Dedifferentiated amniotic fluid mesenchymal stem cell (primary cell): ENCODE measurements around the gene RITA1.

Experiments
- DNase-seq: peaks from one replicate; pipeline ENCODE4 v3.0.0-alpha.2; 2016; ENCODE audit errors: extremely low spot score

RITA1 gene

DNA sequence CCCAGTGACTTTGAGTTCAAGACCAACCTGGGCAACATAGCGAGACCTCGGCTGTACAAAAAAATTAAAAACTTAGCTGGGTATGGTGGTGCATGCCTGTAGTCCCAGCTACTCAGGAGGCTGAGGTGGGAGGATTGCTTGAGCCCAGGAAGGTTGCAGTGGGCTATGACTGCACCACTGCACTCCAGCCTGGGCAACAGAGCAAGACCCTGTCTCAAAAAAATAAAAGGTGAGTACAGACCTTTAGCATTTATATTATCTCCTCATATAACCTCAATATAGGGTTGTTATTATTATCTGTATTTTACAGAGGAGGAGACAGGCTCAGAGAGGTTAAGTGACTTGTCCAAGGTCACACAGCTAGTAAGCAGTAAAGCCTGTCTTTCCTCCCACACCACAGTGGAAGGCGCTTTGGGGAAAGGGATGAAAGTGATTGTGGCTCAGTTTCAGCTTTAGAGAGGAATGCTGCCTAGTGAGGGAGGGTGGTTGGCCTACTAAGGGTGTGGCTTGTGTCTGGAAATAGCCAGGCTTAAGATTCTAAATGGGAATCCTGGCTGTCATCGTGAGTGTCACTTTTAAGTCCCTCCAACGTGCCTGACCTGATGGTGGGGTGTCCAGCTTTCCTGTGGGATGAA, 43.0 kb downstream of the RITA1 start:
- DNase-seq: no peak

DNA sequence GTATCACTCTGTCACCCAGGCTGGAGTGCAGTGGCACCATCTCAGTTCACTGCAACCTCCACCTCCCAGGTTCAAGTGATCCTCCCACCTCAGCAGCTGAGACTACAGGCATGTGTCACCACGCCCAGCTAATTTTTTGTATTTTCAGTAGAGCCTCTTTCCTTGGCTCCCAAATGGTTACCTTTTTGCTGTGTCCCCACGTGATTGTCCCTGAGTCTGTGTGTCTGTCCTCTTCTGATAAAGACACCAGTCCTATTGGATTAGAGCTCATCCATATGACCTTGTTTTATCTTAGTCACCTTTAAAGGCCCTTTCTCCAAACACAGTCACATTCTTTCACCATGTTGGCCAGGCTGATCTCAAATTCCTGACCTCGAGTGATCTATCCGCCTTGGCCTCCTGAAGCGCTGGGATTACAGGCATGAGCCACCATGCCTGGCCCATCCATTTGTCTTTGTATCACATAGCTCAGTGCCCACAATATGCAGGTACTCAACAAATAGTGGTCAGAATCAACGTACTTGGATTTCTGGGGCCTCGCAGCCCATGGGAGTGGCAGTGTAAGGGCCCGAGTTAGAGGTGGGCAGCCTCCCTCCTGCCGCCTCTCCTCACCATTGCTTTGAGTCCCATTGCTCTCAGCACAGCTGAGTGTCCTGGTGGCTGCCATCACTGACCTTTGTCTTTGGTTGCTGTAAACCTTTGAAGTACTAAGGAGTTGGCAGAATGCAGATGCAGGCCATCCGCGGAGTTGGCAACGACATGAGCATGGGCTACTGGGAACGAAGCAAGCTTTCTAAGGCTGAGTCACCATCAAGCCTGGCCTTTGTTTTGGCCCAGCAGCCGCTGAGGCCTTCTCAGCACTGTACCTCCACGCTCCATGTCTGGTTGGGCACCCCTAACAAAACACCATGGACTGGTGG, 45.1 kb downstream of the RITA1 start:
- DNase-seq: no peak

DNA sequence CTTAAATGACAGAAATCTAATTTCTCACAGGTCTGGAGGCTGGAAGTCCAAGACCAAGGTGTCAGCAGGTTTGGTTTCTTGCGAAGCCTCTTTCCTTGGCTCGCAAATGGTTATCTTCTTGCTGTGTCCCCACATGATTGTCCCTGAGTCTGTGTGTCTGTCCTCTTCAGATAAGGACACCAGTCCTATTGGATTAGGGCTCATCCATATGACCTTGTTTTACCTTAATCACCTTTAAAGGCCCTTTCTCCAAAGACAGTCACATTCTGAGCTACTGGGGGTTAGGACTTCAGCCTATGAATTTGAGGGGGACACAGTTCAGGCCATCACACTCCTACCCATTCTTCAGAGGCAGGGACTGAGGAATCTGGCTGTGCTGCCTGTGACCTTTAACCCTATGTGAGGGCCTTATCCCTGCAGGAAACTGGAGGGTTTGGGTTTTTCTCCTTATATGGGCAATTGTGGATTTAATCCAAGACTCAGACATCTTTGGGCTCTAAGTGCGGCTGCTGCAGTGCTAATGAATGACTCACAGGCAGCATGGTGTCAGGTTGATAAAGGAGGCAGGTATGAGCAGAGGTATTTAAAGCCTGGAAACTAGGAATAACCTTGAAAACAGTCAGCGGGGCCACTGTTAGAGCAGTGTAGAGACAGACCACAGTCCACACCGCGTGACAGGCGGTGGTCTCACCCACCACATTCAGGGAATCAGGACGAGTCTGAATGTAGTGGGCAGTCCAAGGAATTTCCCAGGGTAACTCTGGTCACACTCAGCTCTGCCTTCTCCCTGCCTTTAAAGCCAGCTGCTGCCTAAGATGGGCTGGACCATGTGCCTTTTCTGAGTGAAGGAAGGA, 45.9 kb downstream of the RITA1 start:
- DNase-seq: no peak

DNA sequence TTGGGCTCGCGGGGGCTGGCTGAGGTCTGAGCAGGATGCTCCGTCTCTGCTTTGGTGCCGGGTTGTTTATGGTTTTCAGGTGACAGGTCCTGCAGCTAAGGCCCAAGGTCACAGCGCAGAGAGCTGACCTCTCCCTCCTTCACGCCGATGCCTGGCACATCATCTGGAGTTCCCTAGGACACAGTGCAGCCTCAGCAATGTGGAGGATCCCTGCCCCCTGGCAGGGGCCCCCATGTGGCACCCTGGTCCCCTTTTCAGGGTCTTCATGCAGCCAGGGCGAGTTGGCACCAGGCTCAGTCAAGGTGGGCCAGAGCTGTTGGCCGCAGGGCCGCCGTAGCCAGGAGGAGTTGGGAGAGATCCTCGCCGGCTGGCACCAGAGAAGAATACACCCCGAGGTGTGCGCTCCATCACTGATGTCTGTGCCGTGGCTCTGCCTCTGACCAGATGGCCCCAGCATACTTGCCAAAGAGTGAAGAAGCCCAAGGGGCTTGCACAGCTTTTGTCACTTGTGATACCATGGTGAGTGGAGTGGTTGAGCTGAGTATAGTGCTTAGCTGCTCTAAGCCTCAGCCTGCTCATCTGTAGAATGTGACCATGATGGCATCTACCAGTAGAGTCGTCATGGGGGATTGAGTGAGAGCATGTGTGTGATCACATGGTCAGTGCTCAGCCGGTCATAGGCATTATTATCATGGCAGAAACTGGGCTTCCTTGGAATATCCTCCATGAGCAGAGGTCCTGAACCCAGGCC, 46.7 kb downstream of the RITA1 start:
- no peak for DNase-seq

DNA sequence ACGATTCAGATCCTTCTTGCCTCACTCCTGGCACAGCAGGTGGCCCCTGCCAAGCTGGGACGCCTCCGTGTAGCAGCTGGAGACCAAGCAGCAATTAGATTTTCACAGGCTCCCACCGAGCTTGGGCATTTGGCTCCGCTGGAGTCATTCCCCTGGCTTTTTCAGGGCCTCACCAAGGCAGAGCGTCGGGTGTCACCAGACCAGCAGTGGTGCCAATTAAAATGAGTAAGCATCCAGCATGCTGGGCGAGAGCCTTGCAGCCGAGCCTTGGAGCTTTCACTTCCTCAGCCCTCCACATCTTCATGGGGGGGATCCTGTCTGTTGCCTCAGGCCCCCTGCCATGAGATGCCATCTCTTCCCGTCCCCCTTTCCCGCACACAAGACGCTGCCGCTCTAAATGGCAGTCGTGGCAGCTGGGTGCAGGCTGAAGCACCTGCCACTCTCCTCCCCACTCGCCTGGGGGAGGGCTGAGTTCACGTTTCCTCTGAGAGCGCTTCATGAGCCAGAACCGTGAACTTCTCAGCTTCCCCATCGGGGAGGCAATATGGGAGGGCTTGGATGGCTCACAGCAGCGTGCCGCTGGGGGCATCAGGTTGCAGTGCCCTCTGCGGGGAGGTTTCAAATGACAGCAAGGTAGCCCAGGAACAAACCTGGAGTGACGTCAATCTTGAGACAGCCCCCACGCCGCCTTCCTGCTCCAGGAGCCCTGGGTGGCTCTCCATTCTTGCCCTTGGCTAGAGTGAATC, 47.5 kb downstream of the RITA1 start:
- DNase-seq: no peak

DNA sequence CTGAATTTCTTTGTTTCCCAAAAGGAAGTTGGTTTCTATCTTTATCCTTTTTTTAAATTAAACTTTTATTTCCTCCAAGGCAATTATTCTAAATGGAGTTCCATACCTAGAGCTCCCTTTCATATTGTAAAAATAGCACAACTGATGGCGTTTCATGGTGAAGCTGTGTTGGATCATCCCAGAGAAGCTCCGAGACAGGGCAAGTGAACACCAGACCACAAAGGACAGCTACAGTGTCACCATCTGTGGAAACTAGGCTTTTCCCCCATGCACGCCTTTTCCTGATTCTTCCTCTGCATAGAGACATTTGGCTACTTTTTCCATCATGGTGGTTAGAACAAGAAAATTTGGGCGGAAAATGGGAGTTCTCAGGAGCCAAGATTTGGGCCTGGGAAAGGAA, 48.4 kb downstream of the RITA1 start:
- no peak for DNase-seq

DNA sequence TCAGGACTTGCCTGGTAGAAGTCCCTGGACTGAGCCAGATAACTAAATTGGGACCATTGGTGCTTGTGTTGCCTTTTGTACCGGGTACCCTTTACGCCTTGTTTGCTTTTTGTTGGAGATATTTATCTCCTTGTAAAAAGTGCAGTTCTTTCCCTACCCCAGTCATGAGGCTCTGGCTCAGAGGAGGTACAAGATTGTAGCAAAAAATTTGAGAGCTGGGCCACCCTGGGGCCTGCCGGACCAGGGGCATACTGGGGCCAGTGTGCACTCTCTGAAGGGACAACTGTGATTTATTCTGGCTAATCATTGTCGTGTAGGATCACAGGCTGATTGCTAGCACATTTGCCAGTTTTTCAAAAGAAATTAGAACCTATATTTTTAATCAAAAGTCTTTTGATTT, 49.0 kb downstream of the RITA1 start:
- no peak for DNase-seq

DNA sequence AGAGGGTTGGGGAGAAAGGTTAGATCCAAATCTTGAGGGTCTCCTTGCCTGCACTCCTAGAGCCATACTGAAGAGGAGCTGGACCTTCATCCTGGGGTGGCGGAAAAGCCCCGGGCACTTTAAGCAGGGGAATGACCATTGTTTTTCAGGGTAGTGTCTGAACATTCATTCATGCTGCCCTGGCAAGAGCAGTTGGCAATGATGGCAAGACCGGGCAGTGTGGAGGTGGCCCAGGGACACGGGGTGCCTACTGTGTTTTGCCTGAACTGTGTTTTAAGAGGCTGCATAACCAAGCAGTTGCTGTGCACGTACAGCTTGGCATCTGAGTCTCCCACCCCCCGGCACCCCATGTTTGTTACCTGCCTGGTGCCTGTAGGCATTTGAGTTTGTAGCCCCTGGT, 50.5 kb downstream of the RITA1 start:
- no peak for DNase-seq

DNA sequence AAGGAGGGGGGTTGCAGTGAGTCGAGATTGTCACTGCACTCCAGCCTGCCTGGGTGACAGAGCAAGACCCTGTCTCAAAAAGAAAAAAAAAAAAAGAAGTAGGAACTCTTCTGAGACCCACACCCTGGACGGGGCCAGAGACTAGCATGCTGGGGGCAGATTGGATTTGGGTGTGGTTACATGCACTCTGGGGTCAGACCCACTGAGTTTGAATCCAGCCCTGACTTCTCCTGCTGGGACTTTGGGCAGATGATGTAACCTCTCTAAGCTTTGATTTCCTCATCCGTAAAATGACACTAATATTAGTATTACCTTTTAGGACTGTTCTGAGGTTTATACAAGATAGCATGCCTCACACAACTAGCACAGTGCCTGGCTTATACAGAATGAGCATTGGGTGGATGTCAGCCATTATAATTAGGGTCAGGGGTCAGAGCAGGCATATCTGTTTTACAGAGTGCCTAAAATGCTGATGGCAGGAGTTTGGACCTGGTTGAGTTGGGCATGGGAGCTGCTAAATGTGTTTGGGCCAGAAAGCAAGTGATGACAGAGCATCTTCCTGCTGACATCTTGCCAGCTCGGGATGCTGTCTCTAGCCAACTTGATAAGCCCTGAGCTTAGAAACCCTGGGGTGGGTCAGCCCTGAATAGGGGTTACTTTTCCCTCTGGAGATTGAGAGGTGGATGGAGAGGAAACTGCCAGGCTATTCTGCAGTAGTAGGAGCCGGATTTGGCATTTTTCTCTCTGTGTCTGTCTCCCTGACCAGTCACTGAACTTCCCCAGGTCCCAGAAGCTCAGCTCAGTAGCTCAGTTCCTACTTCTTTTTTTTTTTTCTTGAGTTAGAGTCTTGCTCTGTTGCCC, 51.2 kb downstream of the RITA1 start:
- no peak for DNase-seq

DNA sequence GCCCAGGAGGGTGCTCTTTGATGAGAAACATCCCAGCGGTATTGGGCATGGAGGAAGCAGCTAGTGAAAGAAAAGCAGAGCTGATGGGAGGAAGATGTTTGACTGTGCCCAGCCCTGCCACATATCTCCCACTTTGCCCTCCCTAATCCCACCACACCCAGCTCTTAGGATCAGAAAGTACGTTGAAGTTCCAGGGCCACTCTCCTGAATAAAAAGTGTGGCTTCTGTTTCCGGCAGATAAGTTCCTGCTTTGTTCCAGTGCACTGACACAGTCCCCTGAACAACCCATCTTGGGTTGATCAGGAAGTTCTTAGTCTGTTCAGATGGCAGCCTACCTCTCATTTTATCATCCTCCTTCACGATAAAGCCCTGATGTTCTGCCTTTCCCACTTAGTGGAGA, 52.2 kb downstream of the RITA1 start:
- no peak for DNase-seq

DNA sequence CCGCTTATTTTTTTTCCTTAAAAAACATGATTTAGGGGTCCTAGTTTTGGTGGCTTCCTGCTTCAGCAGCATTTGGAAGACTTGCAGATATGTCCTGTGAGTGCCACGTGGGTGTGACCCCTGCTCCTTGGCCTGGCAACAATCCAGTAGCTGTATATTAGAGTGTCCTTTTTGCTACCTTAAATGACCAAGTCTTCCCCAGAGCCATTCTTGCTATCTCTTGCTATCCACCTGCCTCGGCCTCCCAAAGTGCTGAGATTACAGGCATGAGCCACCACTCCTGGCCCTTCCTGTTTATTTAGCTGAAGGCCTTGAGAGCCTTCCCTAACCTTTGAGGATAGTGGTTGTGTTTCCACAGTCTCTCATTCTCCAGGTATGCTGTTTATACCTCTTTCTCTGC, 52.8 kb downstream of the RITA1 start:
- no peak for DNase-seq

DNA sequence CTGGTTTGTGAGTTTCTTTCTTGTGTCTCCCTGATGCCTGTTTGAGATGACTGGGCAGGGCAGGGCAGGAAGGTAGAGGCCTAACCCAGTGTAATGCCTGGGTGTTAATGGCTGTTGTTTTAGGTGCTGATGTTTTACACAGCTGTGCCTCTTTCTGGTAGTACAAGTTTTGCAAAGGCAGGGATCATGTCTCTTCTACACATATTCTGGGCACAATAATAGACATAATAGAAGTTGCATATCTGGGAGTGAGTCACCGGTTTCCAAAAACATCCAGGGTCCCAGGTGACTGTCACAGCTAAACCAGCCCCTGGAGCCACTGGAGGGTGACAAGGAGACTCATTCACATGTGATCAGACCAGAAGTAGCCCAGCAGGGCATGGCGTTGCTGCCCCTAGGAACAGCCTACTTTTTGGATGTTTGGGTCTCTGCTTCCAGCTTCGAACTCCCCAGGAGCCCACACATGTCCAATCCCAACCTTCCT, 53.8 kb downstream of the RITA1 start:
- DNase-seq: no peak

DNA sequence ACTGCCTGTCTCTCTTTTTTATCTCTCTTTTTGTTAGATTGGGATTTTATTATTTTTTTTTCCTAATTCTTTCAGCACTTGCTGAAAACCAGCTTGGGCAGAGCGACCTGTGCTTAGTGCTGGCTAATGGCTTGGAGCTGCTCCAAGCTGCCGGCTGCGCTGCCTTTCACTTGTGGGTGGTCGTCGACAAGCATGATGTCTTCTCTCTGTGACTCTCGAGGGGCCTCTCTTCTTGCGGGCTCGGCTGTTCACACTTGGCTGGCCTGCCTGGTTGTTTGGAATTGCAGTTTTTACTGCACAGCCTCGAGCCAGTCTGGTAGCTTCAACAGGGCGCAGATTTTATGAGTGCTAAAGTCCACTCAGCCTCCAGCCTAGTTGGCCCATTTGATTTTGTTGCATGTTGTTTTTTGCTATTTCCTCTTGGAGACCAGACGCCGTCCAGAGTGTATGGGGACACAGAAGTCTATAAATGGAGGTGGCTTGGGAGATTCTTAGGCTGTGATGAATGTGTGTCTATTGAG, 54.4 kb downstream of the RITA1 start:
- no peak for DNase-seq

DNA sequence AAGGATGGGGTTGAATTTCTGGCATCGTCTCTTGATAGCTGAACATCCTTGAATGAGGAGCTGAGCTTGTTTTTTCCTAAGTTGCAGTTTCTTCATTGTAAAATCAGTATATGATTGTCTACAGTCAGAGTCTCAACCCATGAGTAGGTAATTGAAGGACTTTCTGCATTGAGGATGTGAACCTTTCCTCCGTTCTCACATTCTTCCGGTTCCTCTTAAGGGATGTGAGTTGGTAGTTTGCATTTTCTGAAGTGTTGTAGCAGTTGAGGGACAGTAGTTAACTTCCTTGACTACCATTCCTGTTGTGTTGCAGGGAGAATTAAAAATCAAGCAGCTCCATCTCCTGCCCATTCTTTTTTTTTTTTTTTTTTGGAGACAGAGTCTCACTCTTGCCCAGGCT, 54.9 kb downstream of the RITA1 start:
- DNase-seq: no peak

DNA sequence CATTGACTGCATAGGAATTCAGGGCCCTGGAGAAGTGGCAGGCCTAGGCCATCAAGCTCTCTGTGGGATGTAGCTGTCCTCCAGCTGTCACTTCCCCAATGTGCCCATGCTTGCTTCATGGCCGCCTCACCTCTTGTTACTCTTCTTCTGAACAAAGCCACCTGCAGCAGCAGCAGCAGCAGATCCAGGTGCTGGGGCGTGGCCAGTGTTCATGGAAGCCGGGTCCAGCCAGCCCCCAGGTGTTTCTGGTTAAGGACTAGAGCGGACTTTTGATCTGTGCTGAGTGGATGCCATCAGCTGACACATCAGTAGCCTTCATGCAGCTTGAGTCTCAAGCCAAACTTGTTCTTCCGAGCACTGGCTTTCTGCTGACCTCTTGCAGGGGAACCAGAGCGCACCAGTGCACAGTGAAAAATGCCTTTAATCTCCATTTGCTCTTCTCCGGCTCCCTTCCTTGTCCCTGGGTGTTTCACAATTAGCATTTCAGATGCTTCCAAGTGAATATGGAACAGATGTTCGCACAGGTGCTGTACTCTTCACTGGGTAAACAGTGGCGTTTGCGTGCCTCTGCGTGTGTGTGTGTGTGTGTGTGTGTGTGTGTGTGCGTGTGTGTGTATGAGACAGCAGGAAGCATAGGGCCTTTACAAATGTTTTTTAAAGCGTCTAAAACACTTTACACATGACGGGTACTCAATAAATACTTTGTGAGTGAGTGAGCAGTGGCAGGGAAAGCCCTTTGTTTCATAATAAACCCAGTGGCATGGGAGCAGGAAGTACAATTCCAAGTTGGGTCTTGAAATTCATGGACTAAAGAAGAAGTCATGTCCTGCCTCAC, 55.9 kb downstream of the RITA1 start:
- DNase-seq: peak; percentile 88
